SK-N-SH (cell line): Measurements from ENCODE around the gene CST3.

Experiments
- EP300 ChIP-seq, 2 experiments: IDR thresholded peaks; 2 replicates each; pipeline versions ENCODE4 v1.4.0 to v1.6.1; 2012; ENCODE audit warnings: borderline replicate concordance in 1 of 2, low read depth in 1 of 2, low read length in 1 of 2
- REST ChIP-seq: IDR thresholded peaks from 2 replicates; pipeline ENCODE4 v1.6.1; 2012; ENCODE audit warnings: mild to moderate bottlenecking, low read depth, low read length, moderate library complexity
- TF ChIP-seq, protein P1 (sequence below): fragments of 150-350 bp; IDR thresholded peaks from 2 replicates; pipeline ENCODE4 v1.6.1; 2016; ENCODE audit warnings: mild to moderate bottlenecking, low read depth, low read length

GRCh38 chr20:23686046-23686750 is 48.4 kb upstream of the CST3 start:
- no peak for TF ChIP-seq EP300 (IDR thresholded peaks at IDR 0.05; ENCODE audit: borderline replicate concordance in 1 of 2, low read depth in 1 of 2, low read length in 1 of 2)
- TF ChIP-seq, protein P1, sequence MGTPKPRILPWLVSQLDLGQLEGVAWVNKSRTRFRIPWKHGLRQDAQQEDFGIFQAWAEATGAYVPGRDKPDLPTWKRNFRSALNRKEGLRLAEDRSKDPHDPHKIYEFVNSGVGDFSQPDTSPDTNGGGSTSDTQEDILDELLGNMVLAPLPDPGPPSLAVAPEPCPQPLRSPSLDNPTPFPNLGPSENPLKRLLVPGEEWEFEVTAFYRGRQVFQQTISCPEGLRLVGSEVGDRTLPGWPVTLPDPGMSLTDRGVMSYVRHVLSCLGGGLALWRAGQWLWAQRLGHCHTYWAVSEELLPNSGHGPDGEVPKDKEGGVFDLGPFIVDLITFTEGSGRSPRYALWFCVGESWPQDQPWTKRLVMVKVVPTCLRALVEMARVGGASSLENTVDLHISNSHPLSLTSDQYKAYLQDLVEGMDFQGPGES, result no peak
- no peak for TF ChIP-seq REST
